SH-SY5Y (cell line): Measurements from ENCODE around the gene RIMKLB.
A peak's percentile ranks its signal among the peaks of the same experiment; 100 is the strongest.

Source experiments
- GATA2 ChIP-seq: IDR thresholded peaks from 2 replicates; pipeline ENCODE4 v1.6.1; 2011; ENCODE audit warnings: mild to moderate bottlenecking, low read depth, low read length
- GATA3 ChIP-seq: IDR thresholded peaks from 2 replicates; pipeline ENCODE4 v1.6.1; 2011; ENCODE audit warnings: low read depth, mild to moderate bottlenecking, low read length, moderate library complexity

Gene RIMKLB

DNA sequence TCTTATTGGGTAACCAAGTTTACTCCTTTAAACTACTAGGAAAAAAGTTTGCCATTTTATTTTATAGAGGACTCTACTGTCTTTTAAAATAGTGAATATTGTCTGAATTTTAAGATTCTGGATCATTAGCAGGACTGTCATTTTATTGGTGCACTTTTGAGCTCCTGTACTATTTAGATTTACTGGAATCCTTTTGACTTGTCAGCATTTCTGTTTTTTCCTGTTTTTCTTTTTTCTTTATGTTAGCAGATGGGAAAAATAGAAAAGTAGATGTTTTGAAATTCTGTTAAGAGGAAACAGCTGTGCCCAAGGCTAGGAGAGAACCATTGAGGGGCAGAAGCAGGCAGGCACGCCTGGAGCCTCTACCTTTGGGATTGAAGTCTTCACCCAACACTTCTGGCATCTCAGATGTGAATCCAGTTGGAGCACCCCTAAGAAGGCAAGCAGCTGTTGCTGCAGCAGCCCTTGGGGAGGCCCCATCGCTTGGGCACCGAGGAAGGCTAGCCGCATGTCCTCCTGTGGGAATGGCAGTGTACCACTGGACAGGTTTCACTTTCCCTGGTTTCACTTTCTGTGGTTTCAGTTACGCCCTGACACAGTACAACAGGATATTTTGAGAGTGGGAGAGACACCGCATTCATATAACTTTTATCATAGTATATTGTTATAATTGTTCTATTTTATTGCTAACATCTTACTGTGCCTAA lies 11.5 kb downstream of the RIMKLB start:
- TF ChIP-seq GATA3 (no peak), GATA2 (no peak)

DNA sequence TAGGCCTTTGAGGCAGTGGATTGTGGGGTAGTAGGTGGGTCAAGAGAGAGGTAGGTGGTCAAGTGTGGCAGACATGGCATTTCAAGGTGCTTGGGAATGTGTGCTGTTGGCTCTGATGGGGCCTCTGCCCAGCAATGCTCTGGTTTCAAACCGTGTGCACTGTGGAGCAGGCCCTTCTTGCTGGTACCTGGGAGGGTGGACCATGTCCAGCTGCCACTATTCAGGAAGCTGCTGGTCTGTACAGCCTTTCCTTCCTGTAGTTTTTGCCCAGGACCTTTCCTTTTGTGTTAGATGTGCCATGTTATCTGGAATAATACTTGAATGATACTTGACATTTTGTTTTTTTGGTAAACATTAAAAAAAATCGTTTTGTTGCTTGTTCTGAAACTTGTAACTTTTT lies 14.8 kb downstream of the RIMKLB start:
- TF ChIP-seq GATA3 (no peak), GATA2 (no peak)

DNA sequence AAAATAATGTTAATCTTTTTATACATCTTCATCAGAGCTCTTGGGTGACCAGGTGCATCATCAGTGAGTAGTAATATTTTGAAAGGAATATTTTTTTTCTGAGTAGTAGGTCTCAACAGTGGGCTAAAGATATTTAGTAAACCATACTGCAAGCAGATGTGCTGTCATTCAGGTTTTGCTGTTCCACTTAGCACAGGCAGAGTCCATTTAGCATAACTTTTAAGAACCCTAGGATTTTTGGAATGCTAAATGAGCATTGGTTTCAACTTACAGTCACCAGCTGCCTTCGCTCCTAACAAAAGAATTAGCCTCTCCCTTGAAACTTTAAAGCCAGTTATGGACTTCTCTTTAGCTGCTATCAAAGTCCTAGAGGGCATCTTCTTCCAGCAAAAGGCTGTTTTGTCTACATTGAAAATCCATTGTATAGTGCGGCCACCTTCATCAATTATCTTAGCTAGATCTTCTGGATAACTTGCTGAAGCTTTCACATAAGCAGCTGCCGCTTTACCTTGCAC lies 24.6 kb downstream of the RIMKLB start:
- TF ChIP-seq GATA2 (no peak), GATA3 (no peak)

DNA sequence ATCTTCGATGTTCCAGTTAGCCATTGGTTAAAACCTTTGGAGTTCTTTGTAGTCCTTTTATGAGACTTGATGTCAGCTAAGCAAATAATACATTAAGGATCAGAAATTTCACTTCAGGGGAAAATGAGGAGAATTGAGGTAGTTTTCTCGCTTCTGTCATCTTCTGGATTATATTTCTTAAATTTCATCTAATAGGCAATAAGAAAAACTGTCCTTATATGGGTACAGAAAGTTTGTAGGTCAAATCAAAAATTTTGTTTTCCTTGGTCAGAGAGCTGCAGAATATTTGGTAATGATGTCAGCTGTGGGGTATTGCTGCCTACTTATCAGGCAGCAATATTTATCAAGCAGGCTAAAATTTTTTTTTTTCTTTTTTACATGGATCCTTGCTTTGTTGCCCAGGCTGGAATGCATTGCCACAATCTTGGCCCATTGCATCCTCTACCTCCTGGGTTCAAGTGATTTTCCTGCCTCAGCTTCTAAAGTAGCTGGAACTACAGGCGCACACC lies 37.1 kb downstream of the RIMKLB start:
- TF ChIP-seq GATA2 (no peak), GATA3 (no peak)

DNA sequence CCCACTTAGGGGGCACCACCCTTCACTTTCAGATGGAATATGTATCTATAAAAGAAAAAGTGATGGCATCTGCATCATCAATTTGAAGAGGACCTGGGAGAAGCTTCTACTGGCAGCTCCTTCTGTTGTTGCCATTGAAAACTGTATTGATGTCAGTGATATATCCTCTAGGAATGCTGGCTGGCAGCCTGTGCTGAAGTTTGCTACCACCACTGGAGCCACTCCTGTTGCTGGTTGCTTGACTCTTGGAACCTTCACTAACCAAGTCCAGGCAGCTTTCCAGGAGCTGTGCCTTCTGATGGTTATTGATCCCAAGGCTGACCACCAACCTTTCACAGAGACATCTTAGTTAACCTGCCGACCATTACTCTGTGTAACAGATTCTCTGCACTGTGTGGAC lies 44.7 kb downstream of the RIMKLB start:
- TF ChIP-seq GATA2 (no peak), GATA3 (no peak)

DNA sequence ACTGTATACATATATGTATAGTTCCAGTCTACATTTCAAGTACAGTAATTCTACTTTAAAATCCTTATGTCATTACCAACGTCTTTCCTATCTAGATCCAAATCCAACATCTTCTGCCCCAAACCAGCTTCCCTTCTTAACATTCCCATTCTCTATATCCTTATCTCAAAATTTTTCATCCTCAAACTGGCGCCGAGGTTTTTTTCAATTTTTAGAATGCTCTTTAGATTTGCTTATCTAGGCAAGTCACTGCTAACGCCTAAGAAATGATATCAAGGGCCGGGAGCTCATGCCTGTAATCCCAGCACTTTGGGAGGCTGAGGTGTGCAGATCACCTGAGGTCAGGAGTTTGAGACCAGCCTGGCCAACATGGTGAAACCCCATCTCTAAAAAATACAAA lies 48.3 kb downstream of the RIMKLB start:
- TF ChIP-seq GATA3 (no peak), GATA2 (no peak)

DNA sequence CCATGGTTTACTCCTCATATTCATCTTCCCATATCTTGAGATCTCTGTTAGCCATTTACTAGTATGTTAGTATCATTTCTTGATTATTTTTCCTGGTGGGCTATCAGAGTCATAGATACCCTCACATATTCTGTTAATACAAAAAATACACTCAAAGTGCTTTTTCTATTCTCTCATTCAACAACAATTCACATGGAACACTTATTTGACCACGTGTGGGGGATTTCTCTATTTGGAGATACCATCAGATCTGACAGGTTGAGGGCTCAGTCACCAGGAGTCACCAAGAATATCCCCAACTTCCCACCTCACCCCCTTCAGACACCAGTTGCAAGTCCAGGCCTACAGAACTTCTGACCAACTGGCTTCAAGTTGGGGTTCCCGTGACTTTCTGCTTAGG lies 72.7 kb downstream of the RIMKLB start:
- TF ChIP-seq GATA2 (no peak), GATA3 (no peak)

DNA sequence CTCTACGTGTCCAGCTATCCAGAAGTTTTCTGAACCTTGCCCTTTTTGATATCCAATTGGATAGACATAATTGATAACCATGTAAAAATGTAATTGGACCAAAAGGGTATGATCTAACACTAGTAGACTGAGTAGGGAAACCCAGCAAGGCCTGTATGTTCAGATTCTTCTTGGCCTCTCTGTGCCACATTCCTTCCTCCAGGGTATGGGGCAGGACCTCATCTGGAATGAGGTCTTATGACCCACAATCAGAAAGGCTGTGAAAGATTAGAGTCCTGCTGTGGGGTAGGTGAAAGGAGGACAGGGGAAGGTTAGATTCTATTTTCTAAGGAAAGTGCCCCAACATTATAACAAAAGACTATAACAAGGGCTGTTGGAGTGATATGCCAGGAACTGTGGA lies 73.3 kb downstream of the RIMKLB start:
- TF ChIP-seq GATA3 (no peak), GATA2 (no peak)

DNA sequence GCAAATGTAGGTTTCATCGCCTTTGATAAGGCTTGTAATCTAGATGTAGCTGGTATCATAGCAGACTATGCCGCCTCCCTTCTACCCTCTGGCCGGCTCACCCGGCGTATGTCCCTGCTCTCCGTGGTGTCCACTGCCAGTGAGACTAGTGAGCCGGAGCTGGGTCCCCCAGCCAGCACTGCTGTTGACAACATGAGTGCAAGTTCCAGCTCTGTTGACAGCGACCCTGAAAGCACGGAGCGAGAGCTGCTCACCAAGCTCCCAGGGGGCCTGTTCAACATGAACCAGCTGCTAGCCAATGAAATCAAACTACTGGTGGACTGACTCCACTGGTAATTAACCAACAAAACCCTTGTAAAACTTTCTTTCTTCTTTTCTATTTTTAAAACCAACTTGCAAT lies 75.7 kb downstream of the RIMKLB start:
- TF ChIP-seq GATA3, result no peak
- no peak for TF ChIP-seq GATA2

DNA sequence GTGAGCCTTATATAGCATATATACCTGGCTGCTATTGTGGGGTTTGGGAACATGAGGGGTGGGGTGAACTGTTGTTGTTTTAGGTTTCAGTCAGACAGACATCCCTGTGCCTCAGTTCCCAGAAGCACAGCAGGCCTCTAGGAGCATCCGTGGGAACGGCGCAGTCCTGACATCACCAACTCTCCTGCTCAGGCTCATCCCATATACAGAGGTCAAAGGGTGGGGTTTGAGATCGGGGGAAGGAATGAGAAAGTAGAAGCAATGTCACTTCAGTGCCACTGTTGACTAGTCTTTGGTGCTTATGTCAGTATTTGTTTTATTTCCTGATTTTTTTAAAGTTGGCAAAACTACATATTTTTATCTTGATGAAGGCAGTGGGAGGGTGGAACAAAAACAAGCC lies 81.5 kb downstream of the RIMKLB start:
- TF ChIP-seq GATA3 (no peak), GATA2 (no peak)

DNA sequence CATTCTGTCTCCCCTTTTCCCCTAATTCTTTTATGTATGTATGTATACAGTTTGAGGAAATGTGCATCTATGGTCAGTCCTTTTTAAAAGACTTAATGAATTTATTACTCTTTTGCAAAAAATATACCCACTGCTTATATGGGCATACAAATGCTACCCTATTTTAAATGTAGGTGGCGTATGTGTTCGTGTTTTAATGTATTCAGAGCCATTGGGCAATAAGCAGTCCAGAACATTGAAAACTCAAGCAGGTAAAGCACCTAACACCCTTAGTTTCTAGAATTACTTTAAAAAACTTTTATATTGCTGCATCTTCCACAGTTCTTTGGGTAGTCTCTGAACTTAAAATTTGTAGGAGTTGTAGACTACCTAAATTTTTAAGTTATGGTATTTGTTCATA lies 82.1 kb downstream of the RIMKLB start:
- TF ChIP-seq GATA3, result no peak
- TF ChIP-seq GATA2, result no peak

DNA sequence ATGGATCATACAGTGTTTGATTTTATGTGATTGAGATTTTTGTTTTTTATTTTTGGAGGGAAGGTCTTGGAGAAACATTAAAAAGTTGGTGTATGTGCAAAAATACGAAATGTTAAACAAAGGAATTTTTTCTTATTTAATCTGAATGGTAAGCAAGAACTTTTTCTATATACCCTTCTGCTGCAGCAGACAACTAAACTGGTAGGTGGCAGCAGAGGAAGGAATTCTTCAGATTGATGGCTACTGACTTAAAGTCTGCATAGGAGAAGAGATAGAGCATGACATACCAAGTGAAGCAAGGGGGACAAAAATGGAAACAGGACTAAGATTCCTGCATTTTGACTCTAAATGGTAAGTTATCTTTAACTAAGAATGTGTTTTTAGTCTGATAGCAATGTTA lies 82.6 kb downstream of the RIMKLB start:
- TF ChIP-seq GATA3 (no peak), GATA2 (no peak)

DNA sequence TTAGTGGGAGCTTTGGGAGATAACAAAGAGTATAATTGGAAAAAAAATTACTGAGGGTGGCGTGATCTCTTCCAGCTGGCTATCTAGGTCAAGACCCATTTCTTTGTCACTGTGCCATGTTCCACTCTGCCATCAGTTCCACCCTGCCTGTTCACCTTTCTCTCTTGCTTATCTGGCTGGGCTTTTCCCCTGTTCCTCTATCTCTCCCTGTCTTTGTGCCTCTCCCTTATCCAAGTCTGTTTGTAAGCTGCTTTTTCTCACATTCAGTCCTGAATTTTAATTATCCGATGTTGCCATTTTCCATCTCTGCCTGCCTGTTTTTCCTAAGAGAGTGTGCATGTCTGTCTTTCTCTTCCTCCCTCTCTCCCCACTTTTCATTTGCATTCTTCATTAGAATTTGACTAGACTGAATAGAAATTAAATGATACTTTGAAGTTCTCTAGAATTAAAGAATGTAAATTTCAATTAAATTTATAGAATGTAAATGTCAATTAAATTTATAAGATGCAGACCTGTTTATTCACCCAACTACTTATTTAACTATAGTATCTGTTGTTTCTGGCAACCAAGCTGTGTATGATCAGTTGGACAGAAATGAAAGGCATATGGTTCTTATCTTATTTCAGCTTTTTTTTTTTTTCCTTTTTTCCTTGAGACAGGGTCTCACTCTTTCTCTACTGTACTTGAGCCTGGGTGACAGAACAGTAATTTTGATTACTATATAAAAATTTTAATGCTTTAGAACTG lies 83.8 kb downstream of the RIMKLB start:
- TF ChIP-seq GATA2, result peak; percentile 75
- no peak for TF ChIP-seq GATA3

DNA sequence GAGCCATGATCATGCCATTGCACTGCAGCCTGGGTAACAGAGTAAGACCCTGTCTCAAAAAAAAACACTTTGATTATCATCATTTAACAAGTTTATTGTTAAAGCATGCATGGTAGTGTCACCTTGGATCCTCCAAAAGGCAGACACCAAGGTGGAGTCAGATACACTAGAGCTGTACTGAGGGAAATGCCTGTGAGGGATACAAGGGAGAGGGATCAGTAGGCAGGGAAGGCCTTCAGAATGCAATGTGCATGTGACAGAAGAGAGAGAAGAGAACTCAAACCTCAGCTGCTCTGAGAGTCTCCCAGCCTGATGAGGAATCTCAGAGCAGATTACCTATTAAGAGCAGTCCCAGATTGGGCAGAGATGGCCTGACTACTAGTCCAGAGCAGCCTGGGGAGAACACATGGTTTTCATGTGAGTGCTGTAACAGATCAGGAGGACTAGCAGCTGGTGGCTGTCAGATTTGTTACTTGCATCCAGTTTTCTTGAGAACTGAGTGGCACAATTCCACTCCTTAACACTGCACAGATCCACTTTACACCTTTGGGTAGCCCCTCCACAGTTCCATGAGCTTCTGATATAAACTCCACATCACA lies 86.6 kb downstream of the RIMKLB start:
- TF ChIP-seq GATA3 (0 out of 2 replicates have a peak, but pooled peaks have one; percentile 15), GATA2 (no peak)
